GM21528 (cell line): ENCODE results near the gene RFLNA.

Experiments used
- ATAC-seq: cut with Tn5 transposase; IDR thresholded peaks from one replicate; pipeline ENCODE4 v1.9.1; 2021; ENCODE audit warnings: mild to moderate bottlenecking, moderate library complexity; ENCODE audit not compliant: unreplicated experiment, low FRiP score

RFLNA gene, protein sequence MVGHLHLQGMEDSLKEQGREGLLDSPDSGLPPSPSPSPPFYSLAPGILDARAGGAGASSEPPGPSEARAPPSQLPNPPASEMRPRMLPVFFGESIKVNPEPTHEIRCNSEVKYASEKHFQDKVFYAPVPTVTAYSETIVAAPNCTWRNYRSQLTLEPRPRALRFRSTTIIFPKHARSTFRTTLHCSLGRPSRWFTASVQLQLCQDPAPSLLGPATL

DNA sequence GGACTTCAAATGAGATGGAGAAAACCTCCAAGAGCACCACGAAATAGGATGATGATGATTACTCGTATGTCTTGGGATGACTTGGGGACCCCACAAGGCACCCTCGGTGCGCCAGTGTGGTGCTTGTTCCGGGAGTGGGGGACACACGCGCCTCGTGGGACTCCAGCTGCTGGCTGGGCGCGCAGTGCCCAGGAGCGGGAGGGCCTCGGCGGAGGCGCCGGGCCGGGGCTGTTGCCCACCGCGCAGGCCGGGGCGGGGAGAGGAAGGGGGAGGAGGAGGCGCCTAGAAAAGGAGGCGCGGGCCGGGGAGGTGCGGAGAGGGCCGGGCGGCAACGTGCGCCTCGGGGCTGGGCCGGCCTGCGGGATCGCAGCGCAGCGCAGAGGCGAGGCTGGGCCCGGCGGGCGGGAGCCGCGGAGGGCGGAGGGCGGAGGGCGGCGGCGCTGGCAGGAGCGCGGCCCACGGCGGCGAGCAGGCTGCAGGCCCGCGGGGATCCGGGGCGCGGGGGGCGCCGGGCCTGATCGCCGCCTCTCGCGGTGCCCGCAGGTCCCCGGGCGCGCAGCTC is at the start of gene RFLNA:
RFLNA (plus strand) TSS at position 314 of the 562 bp plus-strand sequence. CDS start 337 bp downstream, outside the sequence.
- no peak for ATAC-seq

DNA sequence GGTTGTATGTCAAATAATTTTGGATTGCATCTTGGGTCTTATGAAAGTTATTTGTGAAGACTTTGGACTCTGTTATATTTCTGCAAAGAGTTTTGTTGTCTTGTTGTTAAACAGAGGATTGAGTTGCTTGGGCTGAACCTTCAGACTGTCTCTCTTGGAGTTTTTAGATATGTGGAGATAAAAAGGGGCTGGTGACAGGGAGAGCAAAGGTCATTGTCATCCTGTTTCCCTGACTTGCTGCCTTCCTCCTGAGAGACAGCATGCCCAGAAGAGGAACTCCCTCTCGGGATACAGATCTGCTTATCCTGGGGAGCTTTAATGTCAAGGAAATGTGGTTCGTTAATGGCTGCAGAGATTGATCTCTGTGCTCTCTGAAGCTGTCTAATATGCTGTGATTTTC is 47.6 kb upstream of the RFLNA start:
- no peak for ATAC-seq

DNA sequence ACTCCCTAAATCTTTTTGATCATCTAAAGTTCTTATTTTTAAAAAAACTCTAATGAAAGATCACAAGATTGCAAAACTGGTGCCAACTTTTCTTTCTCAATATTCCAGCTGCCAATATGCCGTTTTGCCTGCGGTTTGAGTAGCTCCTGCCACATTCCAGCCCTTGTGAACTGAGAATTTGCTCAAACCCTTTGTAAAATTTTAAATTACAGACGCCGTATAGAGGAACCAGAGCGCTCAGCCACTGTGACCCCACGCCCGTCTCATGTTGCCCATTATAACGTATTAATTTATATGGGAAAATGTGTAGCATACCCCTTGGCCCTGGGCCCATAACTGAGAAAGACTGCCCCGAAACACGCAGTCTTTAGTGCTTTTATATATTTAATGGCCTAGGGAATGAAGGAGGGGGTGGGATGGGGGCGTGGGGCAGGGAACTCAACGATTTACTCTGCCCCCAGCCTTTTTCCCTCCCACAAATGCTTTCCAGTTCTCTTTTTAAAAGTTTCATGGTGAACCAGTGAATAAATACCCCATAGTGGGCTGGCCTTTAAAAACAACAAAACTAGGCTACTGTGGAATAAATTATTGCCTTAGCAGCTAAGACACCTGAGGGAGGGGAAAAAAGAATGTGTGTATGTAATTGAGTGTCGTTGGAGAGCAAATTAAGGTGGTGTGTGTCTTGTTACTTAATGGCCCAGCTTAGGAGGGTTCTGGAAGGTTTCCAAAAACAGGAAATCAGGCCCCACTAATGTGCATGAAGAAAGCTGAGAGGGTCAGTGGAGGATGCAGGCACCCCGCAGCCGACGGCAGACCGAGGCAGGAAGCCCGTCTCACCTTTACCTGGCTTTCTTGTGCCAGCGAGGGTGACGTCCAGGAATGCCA is 45.7 kb upstream of the RFLNA start:
- no peak for ATAC-seq

DNA sequence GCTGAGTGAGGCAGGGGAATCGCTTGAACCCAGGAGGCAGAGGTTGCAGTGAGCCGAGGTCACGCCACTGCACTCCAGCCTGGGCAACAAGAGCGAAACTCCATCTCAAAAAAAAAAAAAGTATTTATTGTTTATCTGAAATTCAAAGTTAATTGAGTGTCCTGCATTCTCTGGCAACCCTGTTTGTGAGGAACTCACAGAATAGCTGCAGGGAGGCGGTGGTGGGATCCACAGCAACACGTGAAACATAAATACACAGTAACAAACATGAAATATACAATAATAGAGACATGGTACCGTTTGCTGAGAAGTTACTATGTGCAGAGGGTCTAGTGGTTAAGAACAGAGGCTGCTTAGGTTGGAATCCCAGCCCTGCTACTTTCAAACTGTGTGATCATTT is 43.7 kb upstream of the RFLNA start:
- no peak for ATAC-seq

DNA sequence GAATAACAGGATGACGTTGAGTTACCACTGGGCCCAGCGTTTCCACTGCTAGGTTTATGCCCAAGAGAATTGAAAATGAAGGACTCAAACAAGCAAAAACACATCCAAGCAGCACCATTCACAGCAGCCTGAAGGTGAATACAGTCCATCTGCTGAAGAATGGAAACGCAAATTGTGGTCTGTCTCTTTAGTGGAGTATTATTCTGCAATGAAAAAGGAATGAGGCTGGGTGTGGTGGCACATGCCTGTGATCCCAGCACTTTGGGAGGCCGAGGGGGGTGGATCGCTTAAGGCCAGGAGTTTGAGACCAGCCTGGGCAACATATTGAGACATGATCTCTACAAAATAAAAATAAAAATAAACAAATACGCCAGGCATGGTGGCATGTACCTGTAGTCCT is 41.9 kb upstream of the RFLNA start:
- no peak for ATAC-seq

DNA sequence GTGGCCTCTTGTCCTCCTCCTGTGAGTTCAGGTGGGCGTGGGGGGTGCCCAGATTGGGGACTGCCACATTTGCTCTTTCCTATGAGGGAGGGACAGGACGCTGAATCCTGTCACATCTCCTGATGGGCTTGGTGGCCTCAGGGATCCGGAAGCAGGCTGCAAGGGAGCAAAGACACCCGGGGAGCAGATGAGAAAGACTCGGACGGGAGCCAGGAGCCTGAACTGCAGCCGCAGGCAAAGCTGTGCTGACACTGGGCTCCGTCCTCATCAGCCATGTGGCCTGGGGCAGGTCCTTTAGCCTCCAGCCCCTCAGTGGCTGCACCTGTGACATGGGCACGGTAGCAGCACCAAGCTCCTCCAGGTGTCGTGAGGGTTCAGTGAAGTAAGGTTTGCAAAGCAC is 40.8 kb upstream of the RFLNA start:
- no peak for ATAC-seq

DNA sequence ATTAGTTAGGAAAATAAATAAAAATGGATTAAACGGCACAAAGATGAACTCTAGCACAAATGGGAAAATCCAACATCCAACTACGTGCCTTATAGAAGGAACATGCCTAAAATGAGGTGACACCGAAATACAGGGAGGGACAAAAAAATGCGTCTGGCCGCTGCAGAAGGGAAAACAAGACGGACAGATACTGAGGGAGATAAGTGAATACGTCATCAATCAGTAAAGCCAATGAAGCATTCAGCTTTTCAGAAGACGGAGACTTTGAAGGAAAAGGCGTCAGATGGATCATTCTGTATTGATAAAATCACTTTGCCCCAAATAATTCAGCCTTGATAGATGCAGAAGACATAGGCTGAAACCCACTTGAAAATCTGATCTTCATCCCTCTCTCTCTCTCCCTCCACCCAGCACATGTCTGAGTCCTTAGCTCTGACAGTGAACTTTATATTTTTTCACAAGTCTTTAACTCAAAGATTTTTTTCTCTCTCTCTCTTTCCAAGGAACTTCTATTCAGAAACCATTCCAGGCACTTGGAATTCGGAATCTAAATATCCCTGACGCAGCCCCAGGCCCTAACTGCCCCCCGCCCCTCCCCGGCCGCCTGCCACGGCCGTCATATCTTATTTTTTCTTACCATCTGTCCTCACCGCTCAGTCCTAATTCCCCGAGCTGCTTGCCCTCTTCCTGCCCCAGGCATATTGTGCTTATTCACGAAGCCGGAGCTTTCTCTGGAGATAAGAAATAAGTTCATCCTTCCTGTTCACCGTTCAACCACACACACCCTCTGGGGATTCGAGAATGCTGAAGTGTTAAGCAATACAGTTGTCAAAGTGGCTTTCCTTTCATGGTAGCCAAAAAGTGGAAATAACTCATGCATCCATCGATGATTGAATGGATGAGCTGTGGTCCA is 35.5 kb upstream of the RFLNA start:
- no peak for ATAC-seq

DNA sequence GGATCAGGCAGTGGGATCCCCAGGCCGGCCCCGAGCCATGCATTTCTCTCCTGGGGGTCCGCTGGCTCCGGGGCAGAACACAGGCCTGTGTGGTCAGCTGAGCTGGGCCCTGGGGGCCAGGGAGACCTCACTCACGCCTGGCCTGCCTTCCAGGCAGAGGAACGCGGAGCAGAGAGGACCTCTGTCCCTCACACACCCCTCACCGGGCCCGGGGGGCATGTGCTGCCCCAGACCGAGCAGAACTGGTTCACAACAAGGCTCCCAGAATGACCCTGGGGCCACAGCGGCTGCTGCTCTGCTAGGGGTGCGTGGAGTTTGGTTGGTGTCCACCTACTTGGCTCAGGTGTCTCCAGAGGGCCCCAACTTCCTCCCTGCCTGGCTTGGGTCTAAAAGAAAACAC is 33.0 kb upstream of the RFLNA start:
- no peak for ATAC-seq

DNA sequence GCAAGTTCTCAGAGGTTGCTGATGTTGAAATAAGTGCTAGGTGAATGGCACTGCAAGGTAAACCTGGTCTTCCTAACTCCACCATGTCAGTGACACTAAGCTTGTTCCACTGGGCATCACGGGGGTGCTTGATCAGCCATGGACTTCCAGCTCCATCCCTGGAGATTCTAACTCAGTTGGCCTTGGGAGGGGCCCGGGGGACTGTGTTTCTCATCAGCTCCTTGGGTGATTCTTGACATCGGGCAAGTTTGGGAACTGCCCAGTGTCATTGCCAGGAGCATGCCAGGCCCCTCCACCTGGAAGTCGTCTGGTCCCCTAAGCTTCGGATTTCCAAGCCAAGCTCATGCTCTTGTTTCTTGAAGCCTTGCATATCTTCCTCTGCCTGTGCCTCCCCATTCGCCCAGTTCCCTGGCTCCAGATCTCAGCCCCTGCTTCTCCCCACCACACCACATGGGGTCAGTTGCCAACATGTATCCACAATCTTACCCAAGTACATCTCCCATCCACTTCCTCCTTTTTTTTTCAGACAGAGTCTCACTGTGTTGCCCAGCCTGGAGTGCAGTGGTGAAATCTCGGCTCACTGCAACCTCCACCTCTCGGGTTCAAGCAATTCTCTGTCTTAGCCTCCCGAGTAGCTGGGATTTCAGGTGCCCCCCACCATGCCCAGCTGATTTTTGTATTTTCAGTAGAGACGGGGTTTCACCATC is 30.7 kb upstream of the RFLNA start:
- no peak for ATAC-seq

DNA sequence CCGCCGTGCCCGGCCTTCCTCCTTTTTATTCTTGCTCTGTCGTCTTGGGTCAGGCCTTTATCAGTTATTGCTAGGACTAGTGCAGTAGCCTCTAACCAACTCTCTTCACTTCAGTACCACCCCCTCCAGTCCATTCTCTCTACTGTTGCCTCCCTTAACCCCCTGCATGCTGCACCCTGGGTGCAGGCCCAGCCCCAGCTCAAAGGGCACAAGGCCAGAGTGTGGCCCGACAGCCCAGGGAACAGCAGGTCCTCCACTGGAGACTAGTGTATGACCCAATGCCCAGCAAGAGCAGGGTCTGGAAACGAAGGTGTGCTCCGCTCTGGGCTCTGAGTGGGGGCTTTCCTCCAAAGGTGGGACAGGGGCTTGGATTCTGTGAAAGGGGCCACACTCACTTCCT is 30.0 kb upstream of the RFLNA start:
- no peak for ATAC-seq

DNA sequence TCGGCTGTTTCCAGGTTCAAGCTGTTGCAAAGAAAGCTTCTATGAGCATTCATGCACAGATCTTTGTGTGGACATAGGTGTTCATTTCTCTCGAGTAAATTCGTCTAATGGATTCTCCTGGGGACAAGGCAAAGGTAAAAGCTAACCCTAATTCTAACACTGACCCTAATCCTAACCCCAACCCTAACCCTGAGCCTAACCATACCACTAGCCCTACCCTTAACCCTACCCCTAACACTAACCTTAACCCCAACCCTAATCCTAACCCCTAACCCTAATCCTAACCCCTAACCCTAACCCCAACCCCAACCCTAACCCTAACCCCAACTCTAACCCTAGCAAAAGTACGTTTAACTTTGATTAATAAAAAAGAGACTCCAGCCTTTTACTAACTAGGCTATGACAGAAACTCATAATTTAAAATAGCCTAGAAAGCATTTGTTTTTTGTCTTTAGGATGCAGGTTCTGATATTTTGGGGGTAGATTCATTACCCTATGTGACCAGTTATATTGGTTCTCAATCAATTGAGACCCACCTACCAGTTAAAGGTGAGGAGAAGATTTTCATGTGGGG is 27.6 kb upstream of the RFLNA start:
- ATAC-seq: no peak

DNA sequence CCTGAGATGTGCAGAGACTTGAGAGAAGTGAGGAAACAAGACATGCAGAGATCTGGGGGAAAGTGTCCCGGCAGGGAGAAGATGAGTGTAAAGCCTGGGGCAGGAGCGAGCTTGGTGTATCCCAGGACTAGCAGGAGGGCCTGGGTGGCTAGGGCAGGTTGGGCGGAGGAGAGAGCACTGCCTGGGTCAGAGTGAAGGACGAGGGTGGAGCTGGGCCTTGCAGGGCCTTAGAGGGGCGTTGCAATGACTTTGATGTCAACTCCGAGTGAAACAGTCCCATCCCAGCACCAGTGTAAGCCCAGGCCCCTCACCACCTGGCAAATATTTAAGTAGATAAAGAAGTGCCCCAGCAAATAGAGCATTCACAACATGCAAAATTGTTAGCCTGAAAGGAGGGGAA is 24.2 kb upstream of the RFLNA start:
- no peak for ATAC-seq

DNA sequence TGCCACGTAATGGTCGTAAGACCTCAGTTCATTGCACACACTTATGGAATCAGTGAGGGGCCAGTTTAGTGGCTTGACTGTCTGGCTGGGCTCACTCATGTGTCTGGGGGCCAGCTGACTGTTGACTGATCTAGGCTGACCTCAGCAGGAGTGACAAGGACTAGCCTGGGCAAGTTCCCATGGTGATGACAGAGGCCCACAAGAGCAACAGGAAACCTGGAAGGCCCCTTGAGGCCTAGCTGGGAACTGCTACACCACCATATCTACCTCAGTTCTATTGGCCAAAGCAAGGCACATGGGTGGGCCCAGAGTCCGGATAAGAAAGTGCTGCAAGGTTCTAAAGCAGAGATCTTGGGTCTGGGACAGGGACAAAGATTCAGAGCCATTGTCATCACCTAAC is 21.3 kb upstream of the RFLNA start:
- ATAC-seq: no peak

DNA sequence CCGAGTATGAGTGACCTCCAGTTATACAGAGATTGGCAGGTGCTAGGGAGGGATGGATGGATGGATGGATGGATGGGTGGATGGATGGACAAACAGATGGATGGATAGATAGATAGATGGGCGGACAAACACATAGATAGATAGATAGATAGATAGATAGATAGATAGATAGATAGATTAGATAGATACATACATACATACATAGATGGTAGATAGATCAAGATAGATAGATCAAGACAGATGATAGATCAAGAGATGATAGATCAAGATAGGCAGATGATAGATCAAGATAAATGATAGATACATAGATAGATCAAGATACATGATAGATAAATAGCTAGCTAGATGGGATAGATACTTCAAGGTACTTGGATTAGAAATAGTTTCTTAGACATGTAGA is 18.6 kb upstream of the RFLNA start:
- no peak for ATAC-seq

DNA sequence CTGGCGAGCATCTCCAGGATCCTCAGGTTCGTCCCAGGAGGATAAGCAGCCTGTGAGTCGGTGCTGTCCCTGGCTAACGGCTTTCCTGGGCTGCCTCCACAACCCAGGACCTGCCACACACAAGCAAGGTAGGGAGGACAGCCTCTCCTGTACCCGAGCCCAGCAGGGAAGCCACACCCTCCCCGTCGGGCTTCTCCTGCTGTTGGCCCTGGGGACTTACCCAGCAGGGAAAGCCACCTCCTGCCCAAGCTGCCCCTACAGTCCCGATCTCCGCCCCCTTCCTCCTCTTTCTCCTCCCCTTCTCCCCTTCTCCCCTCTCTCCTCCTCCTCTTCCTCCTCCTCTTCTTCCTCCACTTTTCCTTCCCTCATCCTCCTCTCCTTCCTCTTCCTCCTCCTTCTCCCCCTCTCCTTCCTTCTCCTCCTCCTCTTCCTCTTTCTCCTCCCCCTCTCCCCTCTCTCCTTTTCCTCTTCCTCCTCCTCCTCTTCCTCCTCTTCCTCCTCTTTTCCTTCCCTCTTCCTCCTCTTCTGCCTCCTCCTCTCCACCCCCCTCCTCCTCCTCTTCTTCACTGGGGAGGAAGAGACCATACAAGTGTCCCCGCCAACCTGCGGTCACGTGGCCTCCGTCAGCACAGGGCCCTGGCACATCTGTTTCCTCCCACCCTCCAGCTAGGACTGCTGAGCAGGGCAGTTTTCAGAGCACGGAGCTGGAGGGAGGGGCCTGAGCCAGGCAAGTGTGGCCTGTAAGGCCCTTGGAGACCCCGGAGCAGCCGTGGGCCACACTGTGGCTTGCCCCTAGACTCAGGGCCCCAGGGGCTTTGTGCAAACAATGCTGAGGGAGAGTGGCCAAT is 17.3 kb upstream of the RFLNA start:
- ATAC-seq: no peak

DNA sequence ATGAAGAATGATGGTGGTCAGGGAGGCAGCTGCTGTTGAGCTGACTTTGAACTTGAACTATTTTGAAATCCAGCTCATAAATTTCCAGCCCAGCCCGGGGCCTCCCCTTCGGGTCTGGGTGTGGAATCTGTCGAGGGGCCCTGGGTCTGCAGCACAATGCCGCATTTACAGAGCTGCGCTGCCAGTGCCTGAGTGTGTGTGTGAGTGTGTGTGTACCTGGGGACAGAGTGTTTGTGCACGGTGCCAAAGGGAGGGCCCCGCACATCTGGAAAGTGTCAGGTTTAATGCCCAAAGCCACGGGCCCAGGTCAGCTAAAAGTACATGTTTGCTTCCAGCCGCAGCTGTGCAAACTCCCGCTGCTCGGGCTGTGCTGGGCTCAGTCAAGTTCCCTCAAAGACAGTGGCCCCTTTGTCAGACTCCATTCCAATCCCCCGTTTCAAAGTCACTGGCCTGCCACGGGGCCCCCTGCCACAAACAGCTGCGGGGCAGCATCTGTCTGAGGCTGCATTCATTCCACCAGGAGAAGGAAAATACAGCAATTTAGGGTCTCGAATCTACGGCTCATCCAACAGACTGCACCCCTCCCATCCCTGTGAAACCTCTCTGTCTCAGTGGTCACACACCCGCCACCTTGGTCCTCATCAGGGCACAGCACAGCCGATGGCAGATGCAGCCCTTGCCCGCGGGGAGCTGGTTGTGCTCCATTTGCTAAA is 16.3 kb upstream of the RFLNA start:
- no peak for ATAC-seq

DNA sequence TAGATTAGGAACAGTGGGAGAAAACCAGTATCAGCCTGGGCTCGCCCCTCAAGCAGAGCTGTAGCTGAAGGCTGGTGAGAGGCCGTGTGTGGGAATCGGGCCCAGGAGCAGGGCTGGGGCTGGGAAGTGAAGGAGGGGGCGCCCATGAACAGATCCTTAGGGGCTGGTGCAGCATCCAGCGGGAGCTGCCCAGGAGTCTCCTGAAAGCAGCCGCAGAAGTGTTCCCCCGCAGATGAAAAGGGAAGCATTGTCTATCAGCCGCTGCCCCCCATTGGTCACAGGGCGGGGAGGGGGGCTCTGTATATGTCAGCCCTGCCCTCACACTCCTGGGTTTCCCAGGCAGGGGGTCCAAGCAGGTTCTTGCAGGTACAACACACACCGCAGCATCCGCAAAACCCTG is 15.6 kb upstream of the RFLNA start:
- ATAC-seq: no peak

DNA sequence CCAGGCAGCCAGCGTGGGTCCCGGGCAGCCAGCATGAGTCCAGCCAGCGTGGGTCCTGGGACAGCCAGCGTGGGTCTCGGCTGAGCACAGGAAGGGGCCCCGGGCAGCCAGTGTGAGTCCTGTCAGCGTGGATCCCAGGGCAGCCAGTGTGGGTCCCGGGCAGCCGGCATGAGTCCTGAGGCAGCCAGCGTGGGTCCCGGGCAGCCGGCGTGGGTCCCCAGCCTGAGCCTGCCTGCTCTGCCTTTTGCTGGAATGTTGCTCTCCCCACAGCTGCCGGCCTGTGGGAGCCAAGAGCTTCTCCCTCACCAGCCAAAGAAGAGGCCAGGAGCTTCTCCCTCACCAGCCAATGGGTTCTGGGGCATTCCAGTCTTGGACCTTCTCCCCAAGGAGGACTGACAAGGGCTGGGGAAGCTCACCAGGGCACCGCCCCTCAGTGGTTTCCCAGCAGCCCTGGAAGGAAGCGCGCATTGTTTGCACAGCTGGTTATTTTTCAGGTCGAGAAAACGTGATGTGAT is 15.0 kb upstream of the RFLNA start:
- no peak for ATAC-seq
